Measurements from ENCODE around the gene TTC39B.

Gene TTC39B

GRCh38 chr9:15161753-15162152 is 145.3 kb downstream of the TTC39B start:
- Histone ChIP-seq H3K27me3 (ENCODE audit: control insufficient read depth in 1 of 2, insufficient read depth in 2 of 2, low read length in 2 of 2) (no peaks in the 10 kb centered on the region), H3K4me1 (ENCODE audit: control insufficient read depth in 1 of 2, insufficient read depth in 2 of 2, low read length in 2 of 2) (no peaks in the 10 kb centered on the region), H3K36me3 (ENCODE audit: control insufficient read depth in 1 of 2, insufficient read depth in 2 of 2, low read length in 2 of 2) (no peaks in the 10 kb centered on the region), H3K9ac (ENCODE audit: low read depth in 1 of 2, low read length in 2 of 2) (no peak overlapping the region), H3K9me3 (ENCODE audit: control insufficient read depth in 1 of 2, low read length in 2 of 2) (no peaks in the 10 kb centered on the region), H3K27ac (ENCODE audit: low read depth, low read length) (no peak overlapping the region), H3K4me3 (ENCODE audit: low read depth in 1 of 2, low read length in 2 of 2) (no peak overlapping the region)

DNA sequence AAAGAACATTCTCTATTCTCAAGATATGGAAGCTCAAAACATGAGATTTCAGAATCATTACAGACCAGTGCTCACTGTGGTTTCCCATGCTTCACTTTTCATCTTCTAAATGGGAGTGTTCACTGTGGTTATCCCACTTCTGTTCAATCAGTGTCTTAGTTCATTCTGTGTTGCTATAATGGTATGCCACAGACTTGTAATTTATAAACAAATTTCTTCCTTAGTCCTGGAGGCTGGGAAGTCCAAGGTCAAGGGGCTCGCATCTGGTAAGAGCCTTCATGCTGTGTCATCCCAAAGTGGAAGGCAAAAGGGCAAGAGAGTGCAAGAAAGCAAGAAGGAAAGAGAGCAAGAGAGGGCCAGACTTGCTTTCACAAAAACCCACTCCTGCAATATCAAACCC is 146.3 kb downstream of the TTC39B start:
- Histone ChIP-seq H3K27me3 (ENCODE audit: control insufficient read depth in 1 of 2, insufficient read depth in 2 of 2, low read length in 2 of 2) (no peaks in the 10 kb centered on the region), H3K9me3 (ENCODE audit: control insufficient read depth in 1 of 2, low read length in 2 of 2) (no peaks in the 10 kb centered on the region), H3K4me1 (ENCODE audit: control insufficient read depth in 1 of 2, insufficient read depth in 2 of 2, low read length in 2 of 2) (no peaks in the 10 kb centered on the region), H3K27ac (ENCODE audit: low read depth, low read length) (no peak overlapping the region), H3K36me3 (ENCODE audit: control insufficient read depth in 1 of 2, insufficient read depth in 2 of 2, low read length in 2 of 2) (no peaks in the 10 kb centered on the region), H3K9ac (ENCODE audit: low read depth in 1 of 2, low read length in 2 of 2) (no peak overlapping the region), H3K4me3 (ENCODE audit: low read depth in 1 of 2, low read length in 2 of 2) (no peak overlapping the region)

- H3K4me1 ChIP-seq (ENCODE audit: control insufficient read depth in 1 of 2, insufficient read depth in 2 of 2, low read length in 2 of 2) = no peaks in the 10 kb centered on the region
- H3K9me3 ChIP-seq (ENCODE audit: control insufficient read depth in 1 of 2, low read length in 2 of 2) = no peaks in the 10 kb centered on the region
- no peak overlapping the region for H3K4me3 ChIP-seq (ENCODE audit: low read depth in 1 of 2, low read length in 2 of 2)
- no peaks in the 10 kb centered on the region for H3K27me3 ChIP-seq (ENCODE audit: control insufficient read depth in 1 of 2, insufficient read depth in 2 of 2, low read length in 2 of 2)
- H3K36me3 ChIP-seq (ENCODE audit: control insufficient read depth in 1 of 2, insufficient read depth in 2 of 2, low read length in 2 of 2) = no peaks in the 10 kb centered on the region
- H3K9ac ChIP-seq (ENCODE audit: low read depth in 1 of 2, low read length in 2 of 2) = no peak overlapping the region
- H3K27ac ChIP-seq (ENCODE audit: low read depth, low read length) = no peak overlapping the region
Measured at GRCh38 chr9:15158064-15158463, 149.0 kb downstream of the TTC39B start.

- Histone ChIP-seq H3K27ac (ENCODE audit: low read depth, low read length) (no peak overlapping the region), H3K9me3 (ENCODE audit: control insufficient read depth in 1 of 2, low read length in 2 of 2) (no peaks in the 10 kb centered on the region), H3K4me3 (ENCODE audit: low read depth in 1 of 2, low read length in 2 of 2) (no peak overlapping the region), H3K36me3 (ENCODE audit: control insufficient read depth in 1 of 2, insufficient read depth in 2 of 2, low read length in 2 of 2) (no peaks in the 10 kb centered on the region), H3K9ac (ENCODE audit: low read depth in 1 of 2, low read length in 2 of 2) (no peak overlapping the region), H3K4me1 (ENCODE audit: control insufficient read depth in 1 of 2, insufficient read depth in 2 of 2, low read length in 2 of 2) (no peaks in the 10 kb centered on the region), H3K27me3 (ENCODE audit: control insufficient read depth in 1 of 2, insufficient read depth in 2 of 2, low read length in 2 of 2) (no peaks in the 10 kb centered on the region)
Measured at GRCh38 chr9:15157381-15157780, 149.6 kb downstream of the TTC39B start.

DNA sequence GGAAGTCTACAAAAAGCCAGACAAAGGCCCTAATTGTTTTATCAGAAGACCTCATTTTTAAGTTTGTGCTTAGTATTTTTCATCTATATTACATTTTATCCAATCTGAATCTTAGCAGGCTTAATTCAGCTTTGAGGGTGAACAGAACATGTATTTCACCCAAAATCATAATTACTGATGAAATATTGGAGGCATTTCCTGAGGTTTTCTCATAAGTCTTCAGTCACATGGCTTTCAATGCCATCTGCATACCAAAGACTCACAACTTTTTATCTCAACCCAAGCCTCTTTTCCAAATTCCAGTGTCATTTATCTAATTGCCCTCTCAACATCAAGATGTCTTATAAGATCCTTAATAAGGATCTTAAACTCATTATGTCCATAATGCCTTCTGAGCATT is 150.8 kb downstream of the TTC39B start:
- H3K4me3 ChIP-seq (ENCODE audit: low read depth in 1 of 2, low read length in 2 of 2) = no peak overlapping the region
- no peaks in the 10 kb centered on the region for H3K4me1 ChIP-seq (ENCODE audit: control insufficient read depth in 1 of 2, insufficient read depth in 2 of 2, low read length in 2 of 2)
- no peak overlapping the region for H3K9ac ChIP-seq (ENCODE audit: low read depth in 1 of 2, low read length in 2 of 2)
- no peaks in the 10 kb centered on the region for H3K36me3 ChIP-seq (ENCODE audit: control insufficient read depth in 1 of 2, insufficient read depth in 2 of 2, low read length in 2 of 2)
- H3K27me3 ChIP-seq (ENCODE audit: control insufficient read depth in 1 of 2, insufficient read depth in 2 of 2, low read length in 2 of 2) = no peaks in the 10 kb centered on the region
- no peaks in the 10 kb centered on the region for H3K9me3 ChIP-seq (ENCODE audit: control insufficient read depth in 1 of 2, low read length in 2 of 2)
- H3K27ac ChIP-seq (ENCODE audit: low read depth, low read length) = peak overlapping the region; percentile 15

DNA sequence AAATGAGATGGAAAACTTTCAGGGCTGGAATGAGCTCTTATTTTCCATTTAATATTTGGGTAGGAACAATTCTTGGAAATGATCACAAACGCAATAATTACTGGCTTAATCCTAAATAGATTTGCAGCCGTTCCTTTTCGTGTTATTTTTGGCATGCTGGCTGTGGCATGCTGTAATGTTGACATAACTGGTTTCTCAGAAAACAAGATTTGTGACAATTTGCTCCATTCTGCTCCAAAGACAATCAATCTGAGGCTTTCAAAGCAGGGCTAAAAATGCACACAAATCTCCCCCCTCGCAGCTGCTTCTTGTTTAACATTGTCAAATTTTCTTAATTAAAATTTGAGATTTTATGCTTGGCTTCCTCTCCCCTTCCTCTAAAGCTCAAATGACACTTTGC is 151.2 kb downstream of the TTC39B start:
- H3K9ac ChIP-seq (ENCODE audit: low read depth in 1 of 2, low read length in 2 of 2) = no peak overlapping the region
- H3K36me3 ChIP-seq (ENCODE audit: control insufficient read depth in 1 of 2, insufficient read depth in 2 of 2, low read length in 2 of 2) = no peaks in the 10 kb centered on the region
- H3K27me3 ChIP-seq (ENCODE audit: control insufficient read depth in 1 of 2, insufficient read depth in 2 of 2, low read length in 2 of 2) = no peaks in the 10 kb centered on the region
- H3K27ac ChIP-seq (ENCODE audit: low read depth, low read length) = no peak overlapping the region
- H3K4me3 ChIP-seq (ENCODE audit: low read depth in 1 of 2, low read length in 2 of 2) = no peak overlapping the region
- H3K9me3 ChIP-seq (ENCODE audit: control insufficient read depth in 1 of 2, low read length in 2 of 2) = no peaks in the 10 kb centered on the region
- no peaks in the 10 kb centered on the region for H3K4me1 ChIP-seq (ENCODE audit: control insufficient read depth in 1 of 2, insufficient read depth in 2 of 2, low read length in 2 of 2)

- Histone ChIP-seq H3K27me3 (ENCODE audit: control insufficient read depth in 1 of 2, insufficient read depth in 2 of 2, low read length in 2 of 2) (no peaks in the 10 kb centered on the region), H3K9ac (ENCODE audit: low read depth in 1 of 2, low read length in 2 of 2) (no peak overlapping the region), H3K9me3 (ENCODE audit: control insufficient read depth in 1 of 2, low read length in 2 of 2) (no peaks in the 10 kb centered on the region), H3K27ac (ENCODE audit: low read depth, low read length) (no peak overlapping the region), H3K4me3 (ENCODE audit: low read depth in 1 of 2, low read length in 2 of 2) (no peak overlapping the region), H3K36me3 (ENCODE audit: control insufficient read depth in 1 of 2, insufficient read depth in 2 of 2, low read length in 2 of 2) (no peaks in the 10 kb centered on the region), H3K4me1 (ENCODE audit: control insufficient read depth in 1 of 2, insufficient read depth in 2 of 2, low read length in 2 of 2) (no peaks in the 10 kb centered on the region)
Measured at GRCh38 chr9:15155323-15155722, 151.7 kb downstream of the TTC39B start.

DNA sequence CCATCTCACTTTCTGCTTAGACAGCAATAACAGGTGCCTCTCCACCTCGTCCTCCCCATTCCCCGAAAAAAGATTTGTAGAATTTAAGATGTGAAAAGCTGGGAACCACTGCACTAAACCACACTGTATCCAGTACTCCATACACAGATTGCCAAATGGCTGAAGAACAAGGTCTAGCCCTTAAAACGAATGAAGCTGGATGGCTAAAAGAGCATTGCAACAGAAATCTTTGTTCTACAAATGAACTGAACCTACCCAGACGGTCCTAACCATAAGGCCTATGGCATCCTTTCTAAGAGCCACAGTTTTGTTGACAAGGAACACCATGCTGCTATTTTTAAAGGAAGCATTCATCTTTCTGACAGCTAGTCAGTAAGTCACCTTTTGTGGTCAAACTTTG is 152.3 kb downstream of the TTC39B start:
- no peaks in the 10 kb centered on the region for H3K36me3 ChIP-seq (ENCODE audit: control insufficient read depth in 1 of 2, insufficient read depth in 2 of 2, low read length in 2 of 2)
- no peak overlapping the region for H3K27ac ChIP-seq (ENCODE audit: low read depth, low read length)
- H3K9ac ChIP-seq (ENCODE audit: low read depth in 1 of 2, low read length in 2 of 2) = no peak overlapping the region
- no peaks in the 10 kb centered on the region for H3K4me1 ChIP-seq (ENCODE audit: control insufficient read depth in 1 of 2, insufficient read depth in 2 of 2, low read length in 2 of 2)
- H3K9me3 ChIP-seq (ENCODE audit: control insufficient read depth in 1 of 2, low read length in 2 of 2) = no peaks in the 10 kb centered on the region
- H3K27me3 ChIP-seq (ENCODE audit: control insufficient read depth in 1 of 2, insufficient read depth in 2 of 2, low read length in 2 of 2) = no peaks in the 10 kb centered on the region
- no peak overlapping the region for H3K4me3 ChIP-seq (ENCODE audit: low read depth in 1 of 2, low read length in 2 of 2)

- Histone ChIP-seq H3K9ac (ENCODE audit: low read depth in 1 of 2, low read length in 2 of 2) (no peak overlapping the region), H3K27me3 (ENCODE audit: control insufficient read depth in 1 of 2, insufficient read depth in 2 of 2, low read length in 2 of 2) (no peaks in the 10 kb centered on the region), H3K36me3 (ENCODE audit: control insufficient read depth in 1 of 2, insufficient read depth in 2 of 2, low read length in 2 of 2) (no peaks in the 10 kb centered on the region), H3K27ac (ENCODE audit: low read depth, low read length) (no peak overlapping the region), H3K9me3 (ENCODE audit: control insufficient read depth in 1 of 2, low read length in 2 of 2) (no peaks in the 10 kb centered on the region), H3K4me3 (ENCODE audit: low read depth in 1 of 2, low read length in 2 of 2) (no peak overlapping the region), H3K4me1 (ENCODE audit: control insufficient read depth in 1 of 2, insufficient read depth in 2 of 2, low read length in 2 of 2) (no peaks in the 10 kb centered on the region)
Measured at GRCh38 chr9:15153961-15154360, 153.1 kb downstream of the TTC39B start.

DNA sequence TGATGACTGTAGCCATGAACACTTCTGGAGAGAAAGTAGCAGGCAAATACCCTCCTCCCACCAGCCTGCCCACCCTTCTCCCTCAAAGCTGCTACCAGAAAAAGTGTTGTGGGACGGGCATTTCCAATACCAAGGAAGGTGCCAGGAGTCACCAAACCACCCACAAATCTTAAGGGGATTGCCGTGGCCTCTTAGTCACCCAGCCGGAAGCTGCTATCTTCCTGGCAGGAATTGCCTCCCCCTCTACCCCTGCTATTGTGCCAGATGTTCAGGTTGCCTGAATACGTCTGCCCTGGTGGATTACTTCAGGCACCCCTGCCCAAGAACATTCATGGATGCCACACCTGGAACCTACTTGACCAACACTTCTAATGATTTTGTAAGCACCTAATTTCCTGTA is 156.1 kb downstream of the TTC39B start:
- Histone ChIP-seq H3K4me1 (ENCODE audit: control insufficient read depth in 1 of 2, insufficient read depth in 2 of 2, low read length in 2 of 2) (no peaks in the 10 kb centered on the region), H3K9ac (ENCODE audit: low read depth in 1 of 2, low read length in 2 of 2) (no peak overlapping the region), H3K36me3 (ENCODE audit: control insufficient read depth in 1 of 2, insufficient read depth in 2 of 2, low read length in 2 of 2) (no peaks in the 10 kb centered on the region), H3K9me3 (ENCODE audit: control insufficient read depth in 1 of 2, low read length in 2 of 2) (no peaks in the 10 kb centered on the region), H3K4me3 (ENCODE audit: low read depth in 1 of 2, low read length in 2 of 2) (no peak overlapping the region), H3K27me3 (ENCODE audit: control insufficient read depth in 1 of 2, insufficient read depth in 2 of 2, low read length in 2 of 2) (no peaks in the 10 kb centered on the region), H3K27ac (ENCODE audit: low read depth, low read length) (no peak overlapping the region)

DNA sequence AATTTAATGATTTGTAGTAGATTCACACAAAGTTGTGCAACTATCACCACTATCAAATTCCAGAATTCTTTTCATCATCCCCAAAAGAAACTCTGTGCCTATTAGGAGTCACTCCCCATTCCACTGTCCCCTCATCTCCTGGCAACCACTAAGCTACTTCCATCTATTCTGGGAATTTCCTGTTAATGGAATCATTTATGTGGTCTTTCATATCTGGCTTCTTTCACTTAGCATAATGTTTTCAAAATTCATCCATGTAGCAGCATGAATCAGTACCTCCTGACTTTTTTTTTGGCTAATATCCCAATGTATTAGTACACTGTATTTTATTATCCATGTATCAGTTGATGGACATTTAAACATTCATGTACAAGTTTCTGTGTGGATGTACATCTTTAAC is 157.6 kb downstream of the TTC39B start:
- H3K36me3 ChIP-seq (ENCODE audit: control insufficient read depth in 1 of 2, insufficient read depth in 2 of 2, low read length in 2 of 2) = no peaks in the 10 kb centered on the region
- no peak overlapping the region for H3K27ac ChIP-seq (ENCODE audit: low read depth, low read length)
- H3K9me3 ChIP-seq (ENCODE audit: control insufficient read depth in 1 of 2, low read length in 2 of 2) = no peaks in the 10 kb centered on the region
- no peaks in the 10 kb centered on the region for H3K4me1 ChIP-seq (ENCODE audit: control insufficient read depth in 1 of 2, insufficient read depth in 2 of 2, low read length in 2 of 2)
- H3K27me3 ChIP-seq (ENCODE audit: control insufficient read depth in 1 of 2, insufficient read depth in 2 of 2, low read length in 2 of 2) = no peaks in the 10 kb centered on the region
- no peak overlapping the region for H3K9ac ChIP-seq (ENCODE audit: low read depth in 1 of 2, low read length in 2 of 2)
- H3K4me3 ChIP-seq (ENCODE audit: low read depth in 1 of 2, low read length in 2 of 2) = no peak overlapping the region

Data from duodenal mucosa (tissue), 2 donors.